Gastrocnemius medialis (tissue), 4 donors: Measurements from ENCODE around the gene ZNF865. TPM values are rescaled to one million over a fixed set of nuclear protein-coding genes. Genes with fewer than 3 reads are reported as not detected.
"Not testable (repeated sequence)": the region's sequence is repeated elsewhere in the genome, so short reads cannot be mapped to it uniquely, and the experiment has no call there.

Experiments used
- ATAC-seq, 2 donors: fragments of 150-250 bp; one replicate each; pipeline ENCODE4 v1.9.1; 2016
- DNase-seq, 2 donors: peaks; one replicate each; pipeline ENCODE4 v3.0.0-alpha.2; 2019
- H3K27ac ChIP-seq, 4 donors: fragments of 200-600 bp; sonication (generic); 1 replicate in 1 of 4; 2 replicates in 3 of 4; pipeline ENCODE4 v1.5.1; 2016 to 2018; ENCODE audit warnings: mild to moderate bottlenecking in 2 of 4, moderate library complexity in 1 of 4
- H3K27me3 ChIP-seq, 3 donors: fragments of 200-600 bp; sonication (generic) in 2 of 3; 1 replicate in 1 of 3; 2 replicates in 2 of 3; pipeline versions ENCODE4 v1.5.1 to v1.6.0; 2016 to 2019; ENCODE audit warnings: mild to moderate bottlenecking in 1 of 3, moderate library complexity in 1 of 3
- H3K36me3 ChIP-seq, 2 donors: fragments of 200-600 bp; sonication (generic) in 1 of 2; one replicate each; pipeline ENCODE4 v1.5.1; 2017 to 2018
- H3K4me1 ChIP-seq, 2 donors: fragments of 200-600 bp; sonication (generic) in 1 of 2; one replicate each; pipeline ENCODE4 v1.5.1; 2016 to 2017; ENCODE audit warnings: mild to moderate bottlenecking in 2 of 2
- H3K4me3 ChIP-seq, 4 donors: fragments of 200-600 bp; sonication (generic) in 3 of 4; 1 replicate in 1 of 4; 2 replicates in 3 of 4; pipeline ENCODE4 v1.5.1; 2016 to 2019; ENCODE audit warnings: mild to moderate bottlenecking in 2 of 4
- H3K9me3 ChIP-seq, 3 donors: fragments of 200-600 bp; sonication (generic) in 2 of 3; 1 replicate in 1 of 3; 2 replicates in 2 of 3; pipeline ENCODE4 v1.5.1; 2016 to 2019
- CTCF ChIP-seq, 5 experiments: fragments of 450-650 bp in 3 of 5; fragments of 200-600 bp in 2 of 5; sonication (generic) in 2 of 5; IDR thresholded peaks in 4 of 5; conservative IDR thresholded peaks in 1 of 5; 1 replicate in 4 of 5; 2 replicates in 1 of 5; pipeline ENCODE4 v1.5.1; 2016 to 2019; ENCODE audit warnings: antibody characterized with exemption in 5 of 5, mild to moderate bottlenecking in 3 of 5, moderate library complexity in 3 of 5
- POLR2A ChIP-seq, 2 donors: fragments of 450-650 bp; IDR thresholded peaks; one replicate each; pipeline ENCODE4 v1.6.1; 2017; ENCODE audit warnings: antibody characterized with exemption in 2 of 2, mild to moderate bottlenecking in 2 of 2, moderate library complexity in 2 of 2
- in situ Hi-C, 4 donors: fragments of 200-750 bp; cut with MboI; loops; one replicate each; pipeline versions ENCODE4 v1.15.0 to v1.8.0; 2017; ENCODE audit warnings: low sequenced_read_pairs in 4 of 4
- intact Hi-C: fragments of 100-400 bp; cut with DNase I; formaldehyde crosslinking; loops from one replicate; pipeline ENCODE4 v1.15.1; 2023; ENCODE audit warnings: low total_unique reads
- total RNA-seq, 4 donors: library from RNA; depleted of rRNA; stranded (reverse); fragments of >200 nt; gene quantifications; one replicate each; pipeline versions ENCODE4 v1.1.0 to v1.2.3, GENCODE V29; 2016

The ZNF865 gene
- total RNA-seq, 4 donors from 2014 or later = 10.3 to 23.4 (median 15.2) TPM

- no peak for ATAC-seq
Observed at GRCh38 chr19:55567708-55568328, 37.6 kb upstream of the ZNF865 start.

GRCh38 chr19:55569477-55569876 is 36.0 kb upstream of the ZNF865 start:
- in situ Hi-C loops, DNase-seq, H3K9me3 ChIP-seq, H3K4me1 ChIP-seq, intact Hi-C loops, ATAC-seq, H3K27ac ChIP-seq, H3K36me3 ChIP-seq, H3K4me3 ChIP-seq, H3K27me3 ChIP-seq: not testable (repeated sequence)

More at GRCh38 chr19:55567708-55568328, 37.6 kb upstream of the ZNF865 start:
- TF ChIP-seq CTCF (IDR thresholded peaks at IDR 0.05 in 4 of 5, conservative IDR thresholded peaks at IDR 0.05 in 1 of 5) (no peak), POLR2A (IDR thresholded peaks at IDR 0.05) (no peak)
- in situ Hi-C loops = no loop called here
- H3K4me1 ChIP-seq = peaks cover 9 to 11% of the 10 kb centered on the region in 2 donors
- no peaks in the 10 kb centered on the region for H3K27me3 ChIP-seq
- intact Hi-C loops = no loop called here
- no peak overlapping the region for H3K4me3 ChIP-seq
- no peaks in the 10 kb centered on the region for H3K36me3 ChIP-seq
- no peak for DNase-seq
- no peaks in the 10 kb centered on the region for H3K9me3 ChIP-seq
- no peak overlapping the region for H3K27ac ChIP-seq

- intact Hi-C loops, in situ Hi-C loops: not testable (repeated sequence)
Observed at GRCh38 chr19:55573929-55574328, 31.5 kb upstream of the ZNF865 start.

GRCh38 chr19:55576746-55577145 is 28.7 kb upstream of the ZNF865 start:
- ATAC-seq (no peak), DNase-seq (no peak)
- no peak overlapping the region for H3K27ac ChIP-seq
- peaks cover 3 to 16% of the 10 kb centered on the region in 2 donors for H3K4me1 ChIP-seq
- no peaks in the 10 kb centered on the region for H3K9me3 ChIP-seq
- H3K4me3 ChIP-seq = no peak overlapping the region
- TF ChIP-seq CTCF (IDR thresholded peaks at IDR 0.05 in 4 of 5, conservative IDR thresholded peaks at IDR 0.05 in 1 of 5) = no peak
- TF ChIP-seq POLR2A (IDR thresholded peaks at IDR 0.05) = no peak
- H3K27me3 ChIP-seq = no peaks in the 10 kb centered on the region
- in situ Hi-C loops = no loop called here
- H3K36me3 ChIP-seq = peaks cover 0 to 13% of the 10 kb centered on the region in 2 donors
- intact Hi-C loops = no loop called here

More at GRCh38 chr19:55573929-55574328, 31.5 kb upstream of the ZNF865 start:
- H3K36me3 ChIP-seq = peaks cover 0 to 13% of the 10 kb centered on the region in 2 donors
- DNase-seq, ATAC-seq, H3K27ac ChIP-seq, H3K27me3 ChIP-seq, H3K4me1 ChIP-seq, H3K4me3 ChIP-seq, H3K9me3 ChIP-seq: not testable (repeated sequence)

GRCh38 chr19:55578031-55578760 is 27.3 kb upstream of the ZNF865 start:
- no peak overlapping the region for H3K27ac ChIP-seq
- H3K9me3 ChIP-seq = no peaks in the 10 kb centered on the region
- in situ Hi-C loops = no loop called here
- TF ChIP-seq CTCF (IDR thresholded peaks at IDR 0.05 in 4 of 5, conservative IDR thresholded peaks at IDR 0.05 in 1 of 5) (no peak), POLR2A (IDR thresholded peaks at IDR 0.05) (no peak)
- H3K4me3 ChIP-seq = no peak overlapping the region
- H3K36me3 ChIP-seq = peaks cover 0 to 13% of the 10 kb centered on the region in 2 donors
- H3K27me3 ChIP-seq = no peaks in the 10 kb centered on the region
- intact Hi-C loops = no loop called here
- DNase-seq = no peak
- no peak for ATAC-seq
- peaks cover 3 to 19% of the 10 kb centered on the region in 2 donors for H3K4me1 ChIP-seq
